ENCODE results near the gene LOXHD1. TPM values are rescaled to one million over a fixed set of nuclear protein-coding genes. Genes with fewer than 3 reads are reported as not detected.

LOXHD1 gene
- total RNA-seq, 4 donors from 2014 or later, result 0.16 TPM; not detected in 3

GRCh38 chr18:46519870-46520269 lies 137.2 kb downstream of the LOXHD1 start:
- DNase-seq, result no peak
- no peak overlapping the region for H3K4me3 ChIP-seq
- H3K27ac ChIP-seq, result no peak overlapping the region
- in situ Hi-C loops (cut with MboI; ENCODE audit: low pct_ligation_motif_present in 1 of 4, low pct_unique_long_range_greater_than_20kb in 1 of 4, low sequenced_read_pairs in 3 of 4), result no loop called here
- H3K36me3 ChIP-seq, result no peaks in the 10 kb centered on the region
- H3K27me3 ChIP-seq, result no peaks in the 10 kb centered on the region
- H3K9me3 ChIP-seq, result no peaks in the 10 kb centered on the region
- TF ChIP-seq CTCF (IDR thresholded peaks at IDR 0.05) (no peak), EP300 (IDR thresholded peaks at IDR 0.05; ENCODE audit: low read depth) (no peak), POLR2A (IDR thresholded peaks at IDR 0.05) (no peak), POLR2AphosphoS5 (IDR thresholded peaks at IDR 0.05) (no peak)
- intact Hi-C loops (cut with DNase I; ENCODE audit: low total_unique reads), result no loop called here
- no peaks in the 10 kb centered on the region for H3K4me1 ChIP-seq
- 82% methylated on average over 7 of the region's 7 CpGs; no CpG with 5 or more reads in 1 of the 2 donors for WGBS, 2 donors (ENCODE audit: low coverage in 1 of 2)

- H3K4me1 ChIP-seq, result no peaks in the 10 kb centered on the region
Observed at GRCh38 chr18:46518438-46518837, 138.6 kb downstream of the LOXHD1 start.

GRCh38 chr18:46516555-46516954 lies 140.5 kb downstream of the LOXHD1 start:
- peaks cover 0 to 2% of the 10 kb centered on the region in 2 donors for H3K9me3 ChIP-seq
- in situ Hi-C loops (cut with MboI; ENCODE audit: low pct_ligation_motif_present in 1 of 4, low pct_unique_long_range_greater_than_20kb in 1 of 4, low sequenced_read_pairs in 3 of 4), result no loop called here

More at GRCh38 chr18:46518438-46518837, 138.6 kb downstream of the LOXHD1 start:
- in situ Hi-C loops (cut with MboI; ENCODE audit: low pct_ligation_motif_present in 1 of 4, low pct_unique_long_range_greater_than_20kb in 1 of 4, low sequenced_read_pairs in 3 of 4) (no loop called here), intact Hi-C loops (cut with DNase I; ENCODE audit: low total_unique reads) (no loop called here)
- TF ChIP-seq POLR2AphosphoS5 (IDR thresholded peaks at IDR 0.05) (no peak), CTCF (IDR thresholded peaks at IDR 0.05) (no peak), EP300 (IDR thresholded peaks at IDR 0.05; ENCODE audit: low read depth) (no peak), POLR2A (IDR thresholded peaks at IDR 0.05) (no peak)
- H3K4me3 ChIP-seq, result no peak overlapping the region
- no peak for DNase-seq
- no peaks in the 10 kb centered on the region for H3K36me3 ChIP-seq
- H3K27me3 ChIP-seq, result no peaks in the 10 kb centered on the region
- 51 to 80% methylated on average over 1 to 6 of the region's 6 CpGs for WGBS, 2 donors (ENCODE audit: low coverage in 1 of 2)
- H3K27ac ChIP-seq, result no peak overlapping the region
- no peaks in the 10 kb centered on the region for H3K9me3 ChIP-seq

GRCh38 chr18:46510386-46510785 lies 146.6 kb downstream of the LOXHD1 start:
- TF ChIP-seq CTCF (IDR thresholded peaks at IDR 0.05), result no peak
- no peak for TF ChIP-seq EP300 (IDR thresholded peaks at IDR 0.05; ENCODE audit: low read depth)
- TF ChIP-seq POLR2AphosphoS5 (IDR thresholded peaks at IDR 0.05), result no peak
- no peak for TF ChIP-seq POLR2A (IDR thresholded peaks at IDR 0.05)
- Histone ChIP-seq H3K36me3 (no peaks in the 10 kb centered on the region), H3K4me1 (no peaks in the 10 kb centered on the region), H3K27ac (no peak overlapping the region), H3K4me3 (no peak overlapping the region), H3K9me3 (peaks cover 0 to 2% of the 10 kb centered on the region in 2 donors), H3K27me3 (no peaks in the 10 kb centered on the region)
- intact Hi-C loops (cut with DNase I; ENCODE audit: low total_unique reads), result no loop called here
- in situ Hi-C loops (cut with MboI; ENCODE audit: low pct_ligation_motif_present in 1 of 4, low pct_unique_long_range_greater_than_20kb in 1 of 4, low sequenced_read_pairs in 3 of 4), result no loop called here
- 69 to 75% methylated on average over 6 of the region's 6 CpGs for WGBS, 2 donors (ENCODE audit: low coverage in 1 of 2)
- no peak for DNase-seq

More at GRCh38 chr18:46516555-46516954, 140.5 kb downstream of the LOXHD1 start:
- no peak overlapping the region for H3K4me3 ChIP-seq
- TF ChIP-seq EP300 (IDR thresholded peaks at IDR 0.05; ENCODE audit: low read depth), result no peak
- no peak for TF ChIP-seq CTCF (IDR thresholded peaks at IDR 0.05)
- no peak for TF ChIP-seq POLR2A (IDR thresholded peaks at IDR 0.05)
- no peak for TF ChIP-seq POLR2AphosphoS5 (IDR thresholded peaks at IDR 0.05)
- H3K4me1 ChIP-seq, result no peaks in the 10 kb centered on the region
- DNase-seq, result no peak
- no peak overlapping the region for H3K27ac ChIP-seq
- intact Hi-C loops (cut with DNase I; ENCODE audit: low total_unique reads), result no loop called here
- no peaks in the 10 kb centered on the region for H3K36me3 ChIP-seq
- H3K27me3 ChIP-seq, result no peaks in the 10 kb centered on the region
